Fibroblast of peridontal ligament (primary cell): Measurements from ENCODE around the gene CD302.
"Not testable (repeated sequence)": the region's sequence is repeated elsewhere in the genome, so short reads cannot be mapped to it uniquely, and the experiment has no call there.

Experiments
- DNase-seq: peaks from one replicate; pipeline ENCODE4 v3.0.0-alpha.2; 2010; ENCODE audit errors: extremely low read depth

Gene CD302

DNA sequence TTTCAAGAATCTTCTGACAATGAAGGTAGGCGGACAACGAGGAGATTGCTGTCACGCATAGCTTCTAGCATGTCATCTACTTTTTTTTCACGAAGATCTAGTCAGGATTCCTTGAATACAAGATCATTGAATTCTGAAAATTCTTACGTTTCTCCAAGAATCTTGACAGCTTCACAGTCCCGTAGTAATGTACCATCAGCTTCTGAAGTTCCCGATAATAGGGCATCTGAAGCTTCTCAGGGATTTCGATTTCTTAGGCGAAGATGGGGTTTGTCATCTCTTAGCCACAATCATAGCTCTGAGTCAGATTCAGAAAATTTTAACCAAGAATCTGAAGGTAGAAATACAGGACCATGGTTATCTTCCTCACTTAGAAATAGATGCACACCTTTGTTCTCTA, 49.9 kb downstream of the CD302 start:
- DNase-seq: no peak

DNA sequence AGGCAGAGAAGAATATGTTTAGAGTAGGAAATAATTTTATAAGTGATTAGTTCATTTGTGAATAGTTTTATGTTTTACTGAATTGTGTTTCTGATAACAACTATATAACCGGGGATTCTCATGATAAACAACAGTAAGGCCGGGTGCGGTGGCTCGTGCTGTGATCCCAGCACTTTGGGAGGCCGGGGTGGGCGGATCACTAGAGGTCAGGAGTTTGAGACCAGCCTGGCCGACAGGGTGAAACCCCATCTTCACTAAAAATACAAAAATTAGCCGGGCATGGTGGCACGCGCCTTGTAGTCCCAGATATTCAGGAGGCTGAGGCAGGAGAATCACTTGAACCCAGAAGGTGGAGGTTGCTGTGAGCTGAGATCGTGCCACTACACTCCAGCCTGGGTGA, 52.8 kb downstream of the CD302 start:
- DNase-seq: not testable (repeated sequence)

DNA sequence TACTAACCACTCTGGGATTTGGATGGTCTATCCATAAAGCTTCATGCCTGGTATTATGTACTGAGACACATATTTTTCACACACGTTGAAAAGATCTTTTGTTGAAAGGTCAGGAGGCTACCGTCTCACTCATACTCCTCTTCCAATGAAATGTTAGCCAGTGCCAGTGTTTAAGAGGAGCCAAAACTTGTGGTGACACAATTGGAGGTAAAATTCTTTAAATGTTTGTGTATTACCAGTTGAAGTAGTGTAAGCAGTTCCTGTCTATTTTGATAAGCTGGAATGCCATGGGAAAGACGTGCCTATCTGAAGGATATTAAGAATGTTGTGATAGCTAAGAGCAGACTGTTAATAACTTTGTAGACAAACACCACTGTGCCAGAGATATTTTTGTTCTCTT, 53.6 kb downstream of the CD302 start:
- no peak for DNase-seq

DNA sequence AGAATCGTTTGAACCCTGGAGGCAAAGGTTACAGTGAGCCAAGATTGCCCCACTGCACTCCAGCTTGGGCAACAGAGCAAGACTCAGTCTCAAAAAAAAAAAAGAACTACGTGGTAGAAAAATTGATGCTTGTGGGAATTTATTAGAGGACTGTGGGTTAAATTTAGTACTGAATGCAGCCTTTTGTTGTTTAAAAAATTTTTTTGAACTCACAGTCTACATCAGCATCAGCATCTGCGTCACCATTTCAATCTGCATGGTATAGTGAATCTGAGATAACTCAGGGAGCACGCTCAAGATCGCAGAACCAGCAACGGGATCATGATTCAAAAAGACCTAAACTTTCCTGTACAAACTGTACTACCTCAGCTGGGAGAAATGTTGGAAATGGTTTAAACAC, 55.2 kb downstream of the CD302 start:
- no peak for DNase-seq

DNA sequence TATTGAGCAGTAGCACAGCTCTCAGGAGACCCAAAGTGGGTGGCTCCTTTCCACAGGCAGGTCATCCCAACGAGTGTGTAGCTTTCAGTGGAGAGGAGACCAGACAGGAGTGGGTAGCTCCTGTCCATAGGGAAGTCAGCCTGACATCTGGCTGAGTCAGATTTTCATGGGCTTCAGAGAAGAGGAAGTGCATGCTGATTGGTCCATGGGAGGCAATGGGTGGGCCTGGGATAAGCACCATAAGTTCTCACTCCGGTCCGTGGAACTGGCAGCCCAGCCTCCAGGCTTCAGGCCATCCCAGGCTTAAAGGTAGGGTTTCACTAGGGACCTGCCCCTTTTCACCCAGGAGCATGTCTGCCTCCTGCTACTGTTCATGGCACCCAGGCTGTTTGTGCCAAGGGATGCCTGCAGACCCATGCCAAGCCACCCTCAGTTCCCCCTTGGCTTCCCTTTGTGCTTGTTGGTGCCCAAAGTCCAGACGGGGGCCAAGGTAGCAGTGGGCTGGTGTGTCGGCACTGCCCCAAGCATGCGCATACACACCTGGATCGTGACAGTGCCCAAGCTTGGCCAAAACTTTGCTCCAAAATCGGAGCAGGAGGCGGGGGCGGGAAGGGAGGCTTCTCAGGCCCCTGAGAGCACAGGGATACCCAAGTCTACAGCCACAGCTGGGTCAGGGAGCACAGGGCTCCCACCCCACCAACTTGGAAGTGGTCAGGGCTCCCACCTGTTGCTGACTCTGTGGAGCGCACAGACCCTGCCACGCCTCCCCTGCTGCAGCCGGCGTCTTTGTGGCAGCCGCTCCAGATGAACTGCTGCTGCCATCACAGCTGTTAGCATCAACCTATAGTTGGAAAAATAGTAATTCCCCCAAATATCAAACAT, 59.3 kb downstream of the CD302 start:
- DNase-seq: no peak

DNA sequence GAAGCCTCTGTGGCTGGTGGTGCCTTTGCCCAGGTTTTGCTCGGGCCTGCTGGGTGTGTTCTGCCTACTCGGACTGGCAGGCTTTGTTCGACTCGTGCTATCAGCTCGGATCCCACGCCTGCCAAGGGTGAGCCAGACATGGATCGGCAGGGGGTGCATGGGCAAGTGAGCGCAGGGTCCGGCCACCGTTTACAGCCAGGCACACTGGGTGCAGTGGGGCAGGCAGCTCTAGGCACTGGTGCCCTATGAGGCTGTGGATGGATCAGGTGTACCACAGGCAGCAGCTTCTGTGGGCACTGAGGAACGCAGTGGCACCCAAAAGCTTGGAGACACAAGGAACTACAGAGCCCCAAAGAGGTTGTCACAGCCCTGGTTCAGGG, 60.1 kb downstream of the CD302 start:
- DNase-seq: no peak

DNA sequence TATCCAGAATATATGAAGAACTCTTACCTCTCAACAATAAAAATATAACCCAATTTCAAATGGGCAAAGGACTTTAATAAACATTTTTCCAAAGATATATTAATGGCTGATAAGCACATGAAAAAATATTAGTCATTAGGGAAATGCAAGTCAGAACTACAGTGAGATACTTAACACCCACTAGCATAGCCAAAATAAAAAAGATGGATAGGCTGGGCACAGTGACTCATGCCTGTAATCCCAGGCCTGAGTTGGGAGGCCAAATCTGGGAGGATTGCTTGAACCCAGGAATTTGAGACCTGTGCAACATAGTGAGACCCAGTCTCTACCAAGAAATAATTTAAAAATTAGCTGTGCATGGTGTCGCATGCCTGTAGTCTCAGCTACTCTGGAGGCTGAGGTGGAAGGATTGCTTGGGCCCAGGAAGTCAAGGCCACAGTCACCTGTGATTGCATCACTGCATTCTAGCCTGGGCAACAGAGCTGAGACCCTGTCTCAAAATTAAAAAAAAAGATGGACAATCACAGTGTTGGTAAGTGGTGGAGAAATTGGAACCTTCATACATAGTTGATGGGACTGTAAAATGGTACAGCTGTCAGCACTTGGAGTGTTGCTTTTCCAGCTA, 60.6 kb downstream of the CD302 start:
- DNase-seq: no peak

DNA sequence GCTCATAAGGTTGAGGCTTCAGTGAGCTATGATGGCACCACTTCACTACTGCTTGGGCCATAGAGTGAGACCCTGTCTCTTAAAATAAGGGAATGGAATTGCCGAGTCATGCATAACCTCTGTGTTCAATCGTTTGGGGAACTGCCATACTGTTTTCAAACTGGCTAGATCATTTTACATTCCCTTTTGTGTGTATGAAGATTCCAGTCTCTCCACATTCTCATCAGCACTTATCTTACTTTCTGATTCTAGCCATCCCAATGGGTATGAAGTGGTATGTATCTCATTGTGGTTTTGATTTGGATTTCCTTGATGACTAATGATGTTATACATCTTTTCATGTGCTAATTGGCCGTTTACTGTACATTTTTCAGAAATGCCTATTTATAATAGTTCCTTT, 62.0 kb downstream of the CD302 start:
- peak; percentile 52 for DNase-seq

DNA sequence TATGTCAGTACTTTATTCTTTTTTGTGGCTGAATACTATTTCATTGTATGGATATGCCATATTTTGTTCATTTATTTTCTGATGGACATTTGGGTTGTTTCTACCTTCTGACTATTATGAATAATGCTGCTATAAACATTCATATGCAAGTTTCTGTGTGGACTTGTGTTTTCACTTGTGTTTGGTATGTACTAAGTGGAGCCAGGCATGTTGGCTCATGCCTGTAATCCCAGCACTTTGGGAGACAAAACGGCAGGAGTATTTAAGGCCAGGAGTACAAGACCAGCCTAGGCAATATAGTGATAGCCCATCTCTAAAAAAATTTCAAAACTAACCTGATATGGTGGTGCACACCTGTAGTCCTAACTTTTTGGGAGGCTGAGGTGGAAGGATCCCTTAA, 62.4 kb downstream of the CD302 start:
- DNase-seq: no peak

DNA sequence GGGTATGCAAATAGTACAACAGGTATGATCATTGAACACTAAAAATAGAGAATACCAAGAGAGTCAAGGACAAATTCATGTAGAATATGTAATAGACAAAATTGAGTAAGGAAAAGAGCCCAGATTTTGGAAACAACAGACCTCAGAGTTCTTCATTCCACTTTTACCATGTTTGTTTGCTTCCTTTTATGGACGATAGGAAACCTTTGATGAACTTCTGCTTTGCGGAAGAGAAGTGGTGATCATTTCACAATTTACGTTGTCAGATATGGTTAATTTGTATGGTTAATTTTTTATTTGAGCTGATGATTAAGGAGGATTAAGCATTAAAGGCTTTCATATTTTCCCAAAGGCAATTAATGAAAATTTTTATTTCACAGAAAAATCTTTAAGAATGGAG, 69.4 kb downstream of the CD302 start:
- no peak for DNase-seq

DNA sequence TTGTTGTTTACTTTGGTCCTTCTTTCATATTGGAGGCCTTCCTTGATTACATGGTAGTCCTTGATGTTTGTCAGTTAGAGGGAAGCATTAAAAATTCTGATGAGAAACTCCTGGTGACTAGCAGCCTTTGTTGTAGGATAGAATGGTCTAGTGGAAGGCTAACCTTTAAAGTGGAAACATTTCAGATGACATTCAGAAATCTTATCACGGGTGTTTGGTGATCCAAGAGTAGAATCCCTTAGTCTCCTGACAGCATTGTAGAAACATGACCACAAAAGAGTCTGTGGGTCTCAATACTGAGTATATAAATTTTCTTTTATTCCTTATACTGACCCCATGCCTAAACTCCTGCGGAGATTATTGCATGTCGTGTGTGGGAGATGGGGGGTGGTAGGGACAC, 72.3 kb downstream of the CD302 start:
- DNase-seq: no peak

DNA sequence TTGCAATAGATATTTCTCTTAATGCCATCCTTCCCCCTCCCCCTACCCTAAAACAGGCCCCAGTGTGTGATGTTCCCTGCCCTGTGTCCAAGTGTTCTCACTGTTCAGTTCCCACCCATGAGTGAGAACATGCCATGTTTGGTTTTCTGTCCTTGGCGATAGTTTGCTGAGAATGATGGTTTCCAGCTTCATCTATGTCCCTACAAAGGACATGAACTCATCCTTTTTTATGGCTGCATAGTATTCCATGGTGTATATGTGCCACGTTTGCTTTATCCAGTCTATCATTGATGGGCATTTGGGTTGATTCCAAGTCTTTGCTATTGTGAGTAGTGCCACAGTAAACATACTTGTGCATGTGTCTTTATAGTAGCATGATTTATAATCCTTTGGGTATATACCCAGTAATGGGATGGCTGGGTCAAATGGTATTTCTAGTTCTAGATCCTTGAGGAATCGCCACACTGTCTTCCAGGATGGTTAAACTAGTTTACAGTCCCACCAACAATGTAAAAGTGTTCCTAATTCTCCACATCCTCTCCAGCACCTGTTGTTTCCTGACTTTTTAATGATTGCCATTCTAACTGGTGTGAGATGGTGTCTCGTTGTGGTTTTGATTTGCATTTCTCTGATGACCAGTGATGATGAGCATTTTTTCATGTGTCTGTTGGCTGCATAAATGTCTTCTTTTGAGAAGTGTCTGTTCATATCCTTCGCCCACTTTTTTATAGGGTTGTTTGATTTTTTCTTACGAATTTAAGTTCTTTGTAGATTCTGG, 73.0 kb downstream of the CD302 start:
- DNase-seq: not testable (repeated sequence)

DNA sequence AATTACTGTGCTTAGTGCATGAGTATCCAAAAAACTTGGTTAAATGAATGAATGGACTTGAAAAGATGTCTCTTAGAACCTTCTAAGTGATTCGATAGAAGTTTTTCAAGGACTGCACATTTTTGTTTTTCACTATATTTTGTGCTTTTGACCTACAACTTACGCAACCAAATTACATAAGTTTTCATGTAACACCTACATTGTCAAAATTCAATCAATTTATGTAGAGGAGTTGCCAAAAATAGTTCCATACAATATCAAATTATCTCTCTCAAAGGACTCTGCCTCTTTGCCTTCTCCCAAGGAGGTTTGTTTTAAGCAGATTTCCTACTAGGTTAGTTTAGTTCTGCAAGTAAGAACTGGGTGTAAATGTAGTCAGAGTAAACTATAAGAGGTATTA, 75.4 kb downstream of the CD302 start:
- DNase-seq: no peak

DNA sequence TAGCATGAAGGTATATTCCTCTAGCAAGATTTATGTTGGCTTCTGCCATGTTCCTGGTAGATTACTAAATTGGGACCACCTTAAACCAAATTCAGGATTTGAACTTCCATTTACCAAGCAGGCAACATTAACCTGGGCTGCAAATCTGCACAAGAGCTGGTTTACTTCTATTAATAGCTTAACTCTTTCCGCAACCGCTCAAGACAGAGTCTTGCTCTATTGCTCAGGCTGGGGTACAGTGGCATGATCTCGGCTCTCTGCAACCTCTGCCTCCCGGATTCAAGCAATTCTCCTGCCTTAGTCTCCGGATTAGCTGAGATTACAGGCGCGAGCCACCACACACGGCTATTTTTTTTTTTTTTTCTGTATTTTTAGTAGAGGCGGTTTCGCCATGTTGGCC, 77.3 kb downstream of the CD302 start:
- no peak for DNase-seq
